ENCODE results near the gene ARL13B.

ARL13B gene

DNA sequence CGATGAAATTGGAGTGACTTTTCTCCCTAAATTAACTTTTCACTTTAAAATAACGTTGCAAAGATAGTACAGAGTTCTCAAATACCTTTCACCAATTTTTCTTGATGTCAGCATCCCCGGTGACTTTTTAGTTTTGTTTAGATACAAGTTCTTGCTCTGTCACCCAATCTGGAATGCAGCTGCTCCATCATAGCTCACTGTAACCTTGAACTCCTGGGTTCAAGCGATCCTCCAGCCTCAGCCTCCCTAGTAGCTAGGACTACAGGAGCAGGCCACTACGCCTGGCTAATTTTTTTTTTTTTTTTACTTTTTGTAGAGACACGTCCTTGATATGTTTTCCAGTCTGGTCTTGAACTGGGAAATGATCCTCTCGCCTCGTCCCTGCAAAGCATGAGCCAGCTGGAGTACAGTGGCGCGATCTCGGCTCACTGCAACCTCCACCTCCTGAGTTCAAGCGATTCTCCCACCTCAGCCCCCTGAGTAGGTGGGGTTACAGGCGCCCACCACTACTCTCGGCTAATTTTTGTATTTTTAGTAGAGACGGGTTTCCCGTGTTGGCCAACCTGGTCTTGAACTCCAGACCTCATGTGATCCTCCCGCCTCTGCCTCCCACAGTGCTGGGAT, 83.7 kb downstream of the ARL13B start:
- DNase-seq = peak; percentile 8

DNA sequence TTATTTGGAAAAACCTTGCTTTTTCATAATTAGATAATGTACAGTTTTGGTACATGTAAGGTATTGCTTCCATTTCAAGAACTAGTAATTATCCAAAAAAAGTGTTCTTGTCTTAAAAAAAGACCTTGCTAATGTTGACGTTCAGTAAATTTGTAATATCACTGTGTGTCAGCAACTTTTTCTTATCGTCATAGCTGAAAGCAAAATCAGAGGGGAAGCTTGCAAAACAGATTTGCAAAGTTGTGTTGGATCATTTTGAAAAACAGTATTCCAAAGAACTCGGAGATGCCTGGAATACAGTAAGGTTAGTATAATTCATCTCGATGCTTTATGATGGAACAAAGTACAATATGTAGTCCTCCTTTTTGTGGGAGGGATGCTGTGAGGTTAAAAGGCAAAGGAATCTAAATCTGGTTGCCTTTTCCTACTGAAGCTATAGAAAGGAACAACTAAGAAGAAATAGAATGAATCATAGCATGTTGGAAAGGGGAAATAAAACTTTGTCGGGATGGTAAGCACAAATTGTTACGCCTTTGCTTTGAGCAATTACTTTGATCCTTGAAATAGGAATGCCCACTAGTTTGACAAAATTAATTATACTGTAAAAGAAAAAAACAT, 84.4 kb downstream of the ARL13B start:
- no peak for DNase-seq

DNA sequence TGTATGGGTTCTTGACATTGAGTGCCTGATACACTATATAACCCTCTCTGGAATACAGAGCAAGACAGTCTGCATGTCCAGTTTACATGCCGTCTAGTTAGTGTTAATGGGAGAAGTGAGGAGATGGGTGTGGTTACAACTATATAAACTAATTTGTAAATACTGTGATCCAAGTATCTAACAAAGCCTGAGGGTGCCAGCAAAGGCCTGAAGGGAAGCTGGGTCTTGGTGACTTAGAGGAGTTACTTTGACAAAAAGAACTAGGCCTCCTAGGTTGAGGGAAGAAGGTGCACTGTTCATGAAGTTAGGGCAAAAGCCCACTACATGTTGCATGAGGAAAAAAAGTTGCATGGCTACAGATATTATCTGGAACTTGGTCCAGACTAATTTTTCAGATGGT, 85.2 kb downstream of the ARL13B start:
- DNase-seq = no peak

DNA sequence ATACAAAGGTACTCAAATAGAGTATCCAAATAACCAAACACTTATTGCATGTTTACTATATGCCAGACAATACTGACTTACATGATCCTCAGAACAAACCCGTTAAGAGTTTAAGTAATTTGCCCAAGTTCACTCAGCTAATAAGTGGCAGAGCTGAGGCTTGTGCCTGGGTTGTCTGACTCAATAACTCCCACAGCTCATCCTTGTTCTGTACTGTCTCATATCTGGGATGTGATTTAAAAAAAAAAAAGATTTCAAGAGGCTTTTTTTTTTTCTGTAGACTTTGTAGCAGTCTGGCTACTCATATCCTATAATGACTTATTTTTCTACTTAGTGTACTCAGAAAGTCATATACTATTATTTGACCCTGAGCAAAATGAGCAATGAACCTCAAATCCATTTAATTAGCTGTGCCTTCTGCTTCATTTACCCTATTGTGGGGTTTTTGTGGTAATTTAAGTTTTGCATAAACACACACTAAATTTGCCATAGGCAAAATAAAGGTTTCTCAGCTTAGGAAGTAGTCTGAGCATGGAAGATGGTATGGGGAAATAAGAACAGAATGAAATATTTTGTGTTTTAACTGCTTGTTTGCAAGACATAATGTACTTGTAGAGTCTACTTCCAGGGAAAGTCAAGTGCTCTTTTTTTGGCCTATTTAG, 86.0 kb downstream of the ARL13B start:
- DNase-seq = peak; percentile 41

DNA sequence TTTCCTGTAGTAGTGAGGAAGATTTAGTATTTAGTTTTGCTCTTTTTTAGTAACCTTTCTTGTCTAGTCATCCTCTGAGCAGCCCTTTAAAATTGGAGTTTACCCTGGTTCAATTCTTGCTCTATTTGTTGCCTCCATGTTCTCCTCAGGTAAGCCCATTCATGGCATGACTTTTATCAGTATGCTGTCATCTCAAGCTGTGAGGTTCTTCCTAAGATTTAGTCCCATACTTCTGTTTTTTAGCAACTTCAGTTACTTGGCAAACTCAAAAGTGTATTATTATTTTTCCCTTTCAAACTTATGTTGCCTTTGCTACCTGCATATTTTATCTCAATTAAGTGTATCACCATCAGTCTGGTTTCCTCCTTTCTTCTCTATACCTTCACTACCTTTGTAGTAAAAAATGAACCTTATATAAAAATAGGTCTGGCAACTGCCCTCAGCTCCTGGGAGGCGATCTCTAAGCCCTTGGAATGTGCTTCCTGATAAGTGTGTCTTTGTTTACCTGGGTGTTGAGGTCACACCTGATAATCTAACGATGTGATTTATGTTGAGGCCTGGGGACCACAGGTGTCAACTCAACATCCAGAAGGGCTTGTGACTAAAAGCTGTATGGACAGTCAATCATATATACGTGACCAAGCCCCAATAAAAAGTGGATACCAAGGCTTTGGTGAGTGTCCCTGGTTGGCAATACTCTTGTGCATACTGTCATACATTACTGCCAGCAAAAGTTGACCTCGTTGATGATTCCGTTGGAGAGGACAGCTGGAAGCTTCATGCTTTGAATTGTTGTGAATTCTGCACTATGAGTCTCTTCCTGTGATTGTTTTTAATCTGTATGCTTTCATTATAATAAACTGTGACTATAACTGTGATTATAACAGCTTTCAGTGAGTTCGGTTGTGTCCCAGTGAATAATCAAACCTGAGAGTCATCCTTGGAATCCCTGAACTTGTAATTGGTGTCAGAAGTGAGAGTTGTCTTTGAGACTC, 86.8 kb downstream of the ARL13B start:
- DNase-seq = no peak

GRCh38 chr3:94069194-94069813, 89.3 kb downstream of the ARL13B start:
- peak; percentile 12 for DNase-seq

DNA sequence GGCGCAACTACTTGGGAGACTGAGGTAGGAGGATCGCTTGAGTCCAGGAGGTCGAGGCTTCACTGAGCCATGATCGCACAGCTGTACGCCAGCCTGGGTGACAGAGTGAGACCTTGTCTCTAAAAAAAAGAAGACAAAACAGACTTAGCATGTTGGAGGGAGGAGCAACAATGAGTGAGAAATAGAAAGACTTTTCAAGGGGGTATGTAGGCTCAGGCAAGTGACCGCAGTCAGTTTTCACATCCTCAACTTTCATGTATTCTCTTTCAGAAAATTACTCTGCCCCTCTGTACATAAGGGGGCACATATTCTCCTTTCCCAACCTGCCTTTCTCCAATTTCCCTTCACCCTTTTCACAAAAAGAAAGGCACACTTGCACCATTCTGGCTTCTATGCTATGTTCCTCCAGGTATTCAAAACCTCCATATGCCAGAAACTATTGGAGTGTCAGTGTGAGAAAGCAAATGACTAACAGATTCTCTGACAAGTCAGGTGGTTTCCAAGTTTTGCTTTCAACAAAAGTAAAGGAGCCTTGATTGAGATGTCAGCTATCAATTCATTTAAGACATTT, 90.5 kb downstream of the ARL13B start:
- no peak for DNase-seq

DNA sequence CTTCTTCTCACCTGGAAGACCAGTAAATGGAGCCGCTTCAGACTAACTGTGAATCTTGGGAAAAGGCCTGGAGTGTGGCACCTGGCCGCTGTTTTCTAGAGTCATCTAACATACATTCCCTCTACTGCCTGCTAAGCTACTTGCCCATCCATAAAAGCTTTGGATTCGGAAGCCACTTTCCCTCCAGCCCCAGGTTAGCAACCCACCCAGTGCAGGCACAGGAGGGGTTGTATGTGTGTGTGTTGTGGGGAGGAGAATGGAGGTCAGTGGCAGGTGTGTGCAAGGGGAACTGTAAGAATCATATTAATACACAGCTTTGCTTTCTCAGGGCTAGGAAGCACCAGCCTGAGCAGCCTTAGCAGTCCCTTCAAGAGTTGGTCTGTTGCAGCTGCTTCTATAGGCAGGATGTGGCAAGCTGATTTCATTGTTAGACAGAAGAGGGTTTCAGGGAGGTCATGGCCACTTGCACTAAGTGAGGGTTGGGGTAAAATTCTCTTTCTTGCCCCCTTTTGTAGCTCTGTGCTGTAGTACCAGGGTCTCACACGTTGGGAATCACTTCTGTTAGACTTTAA, 91.8 kb downstream of the ARL13B start:
- DNase-seq = no peak

- no peak for DNase-seq
Observed at GRCh38 chr3:94076055-94076454, 96.1 kb downstream of the ARL13B start.

DNA sequence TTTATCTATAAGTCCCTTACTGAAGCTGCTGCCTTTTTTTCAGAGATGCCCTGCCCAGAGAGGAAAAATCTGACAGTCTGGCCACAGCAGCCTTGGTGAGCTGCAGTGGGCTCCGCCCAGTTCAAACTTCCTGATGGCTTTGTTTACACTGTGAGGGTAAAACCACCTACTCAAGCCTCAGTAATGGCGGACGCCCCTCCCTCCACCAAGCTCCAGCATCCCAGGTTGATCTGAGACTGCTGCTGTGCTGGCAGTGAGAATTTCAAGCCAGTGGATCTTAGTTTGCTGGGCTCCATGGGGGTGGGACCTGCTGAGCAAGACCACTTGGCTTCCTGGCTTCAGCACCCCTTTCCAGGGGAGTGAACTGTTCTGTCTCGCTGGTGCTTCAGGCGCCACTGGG, 100.6 kb downstream of the ARL13B start:
- peak; percentile 64 for DNase-seq

- peak; percentile 30 for DNase-seq
Observed at GRCh38 chr3:94081884-94082283, 101.9 kb downstream of the ARL13B start.

GRCh38 chr3:94082391-94082937, 102.5 kb downstream of the ARL13B start:
- peak; percentile 89 for DNase-seq

DNA sequence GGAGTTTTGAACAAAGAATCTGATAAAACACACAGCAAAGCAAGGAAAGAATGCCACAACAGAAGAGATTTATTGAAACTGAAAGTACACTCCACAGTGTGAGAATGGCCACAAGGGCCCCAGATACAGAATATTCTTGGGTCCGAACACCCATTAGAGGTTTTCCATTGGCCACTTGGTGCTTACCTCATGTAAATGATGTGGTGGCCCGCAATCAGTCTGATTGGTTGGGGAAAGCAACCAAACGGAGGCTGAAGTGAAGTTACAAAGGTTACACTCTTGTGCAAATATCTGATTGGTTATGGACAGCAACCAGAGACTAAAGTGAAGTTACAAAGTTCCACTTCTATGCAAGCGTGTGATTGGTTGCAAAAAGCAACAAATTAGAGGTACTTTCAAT, 103.3 kb downstream of the ARL13B start:
- DNase-seq = no peak

DNA sequence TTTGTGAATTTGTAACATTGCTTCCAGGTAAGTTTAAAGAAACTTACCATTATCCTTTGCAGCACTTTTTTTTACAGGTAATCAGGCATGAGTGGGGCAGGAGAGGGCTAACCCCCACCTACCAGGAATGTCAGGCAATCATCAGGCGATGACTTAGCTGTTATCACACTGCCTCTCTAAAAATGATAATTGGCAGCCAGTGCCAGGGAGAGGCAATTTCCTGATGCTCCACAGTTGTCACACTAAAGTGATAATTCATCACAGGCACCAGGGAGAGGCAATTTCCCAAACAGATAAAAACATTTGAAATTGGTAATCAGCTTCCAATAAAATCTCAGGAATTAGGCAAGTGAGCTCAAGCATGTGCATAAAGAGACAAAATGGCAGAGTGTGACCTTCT, 109.2 kb downstream of the ARL13B start:
- DNase-seq = no peak

- DNase-seq = no peak
Observed at GRCh38 chr3:94092086-94092485, 112.1 kb downstream of the ARL13B start.

- DNase-seq = no peak
Observed at GRCh38 chr3:94093151-94093550, 113.2 kb downstream of the ARL13B start.

DNA sequence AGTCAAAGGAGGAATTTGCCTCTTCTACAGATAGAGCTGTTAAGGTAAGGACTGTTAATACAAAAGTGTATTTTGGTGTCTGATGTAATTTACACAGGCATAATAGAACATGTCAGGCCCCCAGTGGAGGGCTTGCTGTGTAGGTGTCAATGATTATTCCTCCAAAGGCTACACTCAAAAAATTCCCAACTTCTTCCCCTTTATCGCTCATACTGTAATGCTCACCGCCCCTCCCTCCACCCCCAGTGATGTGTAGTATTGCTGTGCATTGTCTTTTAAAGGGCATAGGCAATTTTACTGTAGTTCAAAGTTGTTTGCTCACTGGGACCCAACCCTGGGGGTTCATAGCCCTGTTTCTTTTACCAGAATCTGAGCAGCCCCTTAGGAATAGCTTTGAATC, 115.2 kb downstream of the ARL13B start:
- no peak for DNase-seq

- DNase-seq = no peak
Observed at GRCh38 chr3:94098452-94098851, 118.5 kb downstream of the ARL13B start.

- no peak for DNase-seq
Observed at GRCh38 chr3:94099311-94099710, 119.4 kb downstream of the ARL13B start.

DNA sequence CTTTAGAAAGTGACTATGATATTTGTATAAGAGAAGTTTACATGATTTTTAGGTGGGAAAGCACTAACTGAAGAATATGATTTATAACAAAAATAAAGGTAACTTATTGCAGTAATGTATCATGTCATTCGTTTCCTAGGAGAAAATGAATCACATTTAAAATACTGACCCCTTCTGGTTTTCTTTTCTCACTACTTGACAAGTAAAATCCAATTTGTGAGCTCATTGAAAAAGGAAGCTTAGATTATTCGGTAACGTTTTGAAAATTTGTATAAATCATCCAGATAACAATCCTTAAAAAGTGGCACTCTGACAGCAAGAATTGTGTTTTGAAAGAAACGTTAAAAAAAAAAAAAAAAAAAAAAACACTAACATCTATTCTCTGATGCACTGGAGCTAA, 121.9 kb downstream of the ARL13B start:
- peak; percentile 22 for DNase-seq
